Subcutaneous abdominal adipose tissue (tissue), 5 donors: ENCODE results near the gene CENPK.
"Not testable (repeated sequence)": the region's sequence is repeated elsewhere in the genome, so short reads cannot be mapped to it uniquely, and the experiment has no call there.

Source experiments
- H3K27ac ChIP-seq: one replicate; pipeline ENCODE4 v1.7.0; 2013; ENCODE audit warnings: low read depth, mild to moderate bottlenecking, inconsistent platforms, low read length, moderate library complexity
- H3K27me3 ChIP-seq, 5 donors: one replicate each; pipeline ENCODE4 v1.7.0; 2013; ENCODE audit warnings: low read length in 5 of 5, inconsistent platforms in 1 of 5; ENCODE audit not compliant: control insufficient read depth in 5 of 5, insufficient read depth in 4 of 5
- H3K36me3 ChIP-seq, 5 donors: one replicate each; pipeline ENCODE4 v1.7.0; 2013; ENCODE audit warnings: low read length in 5 of 5; ENCODE audit not compliant: control insufficient read depth in 5 of 5, insufficient read depth in 5 of 5
- H3K4me1 ChIP-seq, 5 donors: one replicate each; pipeline ENCODE4 v1.7.0; 2013; ENCODE audit warnings: low read length in 5 of 5, mild to moderate bottlenecking in 3 of 5, moderate library complexity in 1 of 5; ENCODE audit not compliant: control insufficient read depth in 5 of 5, insufficient read depth in 5 of 5
- H3K4me3 ChIP-seq, 5 donors: one replicate each; pipeline ENCODE4 v1.7.0; 2013; ENCODE audit warnings: low read length in 5 of 5, low read depth in 1 of 5
- H3K9ac ChIP-seq, 5 donors: one replicate each; pipeline ENCODE4 v1.7.0; 2013; ENCODE audit warnings: low read length in 5 of 5, mild to moderate bottlenecking in 4 of 5, moderate library complexity in 3 of 5
- H3K9me3 ChIP-seq, 5 donors: one replicate each; pipeline ENCODE4 v1.7.0; 2013; ENCODE audit warnings: low read length in 5 of 5; ENCODE audit not compliant: control insufficient read depth in 5 of 5
- donor health status: healthy.
- donor health status: healthy.
- donor health status: healthy.
- donor health status: healthy.
- donor health status: healthy.

Gene CENPK

DNA sequence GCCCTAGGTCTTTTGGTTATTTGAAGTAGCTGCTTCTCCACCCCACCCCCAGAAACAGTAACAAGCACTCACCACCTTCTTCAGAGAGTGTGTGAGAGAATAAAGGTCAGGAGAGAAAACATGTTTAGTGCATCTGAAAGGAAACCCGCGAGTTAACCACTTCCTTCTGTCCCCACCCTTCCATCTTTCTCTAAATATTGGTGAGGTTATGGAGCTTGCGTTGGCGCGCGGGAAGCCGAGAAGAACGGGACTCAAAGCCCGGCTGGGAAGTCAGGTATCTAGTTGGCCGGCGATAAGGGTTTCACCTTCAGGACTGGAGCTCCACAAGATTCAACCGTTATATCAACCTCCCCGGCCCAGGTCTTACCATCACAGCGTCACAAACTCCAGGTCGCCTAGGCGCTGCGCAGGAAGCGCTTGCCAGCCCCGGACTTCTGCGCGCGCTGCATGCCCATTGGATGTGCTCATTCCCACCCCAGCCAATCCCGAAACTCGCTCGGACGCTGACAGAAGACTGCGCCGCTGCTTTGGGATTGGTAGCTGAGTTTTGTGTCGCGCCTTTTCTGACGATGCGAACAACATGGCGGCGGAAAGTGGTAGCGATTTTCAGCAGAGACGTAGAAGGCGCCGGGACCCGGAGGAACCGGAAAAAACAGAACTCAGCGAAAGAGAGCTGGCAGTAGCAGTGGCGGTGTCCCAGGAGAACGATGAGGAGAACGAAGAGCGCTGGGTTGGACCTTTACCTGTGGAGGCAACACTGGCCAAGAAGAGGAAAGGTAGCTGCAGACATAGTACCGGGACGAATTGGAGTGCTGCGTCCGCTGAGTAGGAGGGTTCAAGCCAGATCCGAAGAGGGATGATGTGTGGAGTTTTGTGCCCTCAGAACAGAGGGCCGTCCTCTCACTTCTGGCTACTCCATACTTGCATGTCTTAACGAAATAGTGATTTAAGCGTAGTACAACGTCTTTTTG, at the start of gene CENPK, which contains the start of gene PPWD1:
CENPK (minus strand) TSS at position 438 of the 971 bp plus-strand sequence. CDS start 8,261 bp downstream, outside the sequence.
PPWD1 (plus strand) TSS at position 566 of the 971 bp plus-strand sequence; CDS start at position 581, 15 bp downstream.
- Histone ChIP-seq H3K27me3 (no peaks in the 10 kb centered on the region), H3K36me3 (peaks cover 3 to 9% (median 3%) of the 10 kb centered on the region in 5 donors), H3K9me3 (no peaks in the 10 kb centered on the region), H3K4me1 (peaks cover 3 to 33% (median 25%) of the 10 kb centered on the region in 5 donors), H3K9ac (peak within 1 kb of the TSS; percentile 96 to 99 (median 99)), H3K27ac (peak within 1 kb of the TSS; percentile 95), H3K4me3 (peak within 1 kb of the TSS; percentile 97 to 100 (median 100))

DNA sequence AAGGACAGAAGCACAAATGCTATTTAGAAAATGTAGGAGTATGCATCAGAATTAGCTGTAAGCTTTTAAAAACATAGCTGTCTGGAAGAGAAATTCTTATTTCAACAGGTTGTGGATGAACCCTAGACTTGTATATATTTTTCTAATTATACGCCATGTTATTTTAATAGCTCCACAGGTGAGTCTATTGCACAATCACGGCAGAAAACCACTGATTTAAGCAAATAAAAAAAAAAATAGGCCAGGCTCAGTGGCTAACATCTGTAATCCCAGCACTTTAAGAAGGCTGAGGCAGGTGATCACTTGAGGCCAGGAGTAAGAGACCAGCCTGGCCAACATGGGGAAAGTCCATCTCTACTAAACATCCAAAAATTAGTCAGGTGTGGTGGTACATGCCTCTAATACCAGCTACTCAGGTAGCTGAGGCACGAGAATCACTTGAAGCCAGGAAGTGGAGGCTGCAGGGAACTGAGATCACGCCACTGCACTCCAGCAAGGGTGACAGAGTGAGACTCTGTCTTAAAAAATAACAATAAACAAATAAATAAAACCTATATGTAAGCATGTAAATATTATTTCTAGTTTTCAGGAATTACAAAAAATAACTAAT, 49.4 kb upstream of the CENPK start:
- Histone ChIP-seq H3K36me3 (peaks cover 49 to 70% (median 56%) of the 10 kb centered on the region in 5 donors), H3K4me3 (no peak overlapping the region), H3K27me3 (no peaks in the 10 kb centered on the region), H3K9ac (no peak overlapping the region), H3K27ac (no peak overlapping the region), H3K4me1 (no peaks in the 10 kb centered on the region), H3K9me3 (no peaks in the 10 kb centered on the region)

- no peaks in the 10 kb centered on the region for H3K27me3 ChIP-seq
- H3K4me1 ChIP-seq: no peaks in the 10 kb centered on the region
- H3K4me3 ChIP-seq: no peak overlapping the region
- H3K27ac ChIP-seq: no peak overlapping the region
- H3K36me3 ChIP-seq: peaks cover 58 to 76% (median 64%) of the 10 kb centered on the region in 5 donors
- H3K9ac ChIP-seq: no peak overlapping the region
- no peaks in the 10 kb centered on the region for H3K9me3 ChIP-seq
Observed at GRCh38 chr5:65611524-65611923, 48.6 kb upstream of the CENPK start.

- H3K36me3 ChIP-seq: peaks cover 52 to 78% (median 53%) of the 10 kb centered on the region in 5 donors
- not testable (repeated sequence) for H3K4me1 ChIP-seq, H3K9ac ChIP-seq, H3K4me3 ChIP-seq, H3K9me3 ChIP-seq, H3K27me3 ChIP-seq, H3K27ac ChIP-seq
Observed at GRCh38 chr5:65601761-65602160, 38.8 kb upstream of the CENPK start.

DNA sequence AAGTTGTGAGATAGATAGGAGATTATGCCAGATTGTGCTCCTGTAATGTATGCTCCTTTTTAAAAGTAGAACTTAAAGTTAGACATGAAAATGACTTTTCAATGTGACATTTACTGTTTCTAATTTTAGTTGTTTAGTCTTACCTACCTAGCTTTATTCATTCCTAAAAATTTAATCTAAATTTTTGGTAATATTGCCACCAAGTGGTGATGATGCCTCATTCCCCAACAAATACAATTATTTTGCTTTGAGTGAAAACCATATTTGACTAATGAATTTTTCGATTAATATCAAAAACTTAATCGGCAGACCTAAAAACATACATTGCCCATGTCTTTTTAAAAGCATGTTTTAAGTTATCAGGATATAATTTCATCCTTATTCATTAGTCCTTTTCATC, 25.7 kb upstream of the CENPK start:
- H3K27ac ChIP-seq: no peak overlapping the region
- H3K36me3 ChIP-seq: peaks cover 59 to 80% (median 71%) of the 10 kb centered on the region in 5 donors
- H3K27me3 ChIP-seq: no peaks in the 10 kb centered on the region
- H3K4me1 ChIP-seq: no peaks in the 10 kb centered on the region
- no peaks in the 10 kb centered on the region for H3K9me3 ChIP-seq
- no peak overlapping the region for H3K9ac ChIP-seq
- H3K4me3 ChIP-seq: no peak overlapping the region

DNA sequence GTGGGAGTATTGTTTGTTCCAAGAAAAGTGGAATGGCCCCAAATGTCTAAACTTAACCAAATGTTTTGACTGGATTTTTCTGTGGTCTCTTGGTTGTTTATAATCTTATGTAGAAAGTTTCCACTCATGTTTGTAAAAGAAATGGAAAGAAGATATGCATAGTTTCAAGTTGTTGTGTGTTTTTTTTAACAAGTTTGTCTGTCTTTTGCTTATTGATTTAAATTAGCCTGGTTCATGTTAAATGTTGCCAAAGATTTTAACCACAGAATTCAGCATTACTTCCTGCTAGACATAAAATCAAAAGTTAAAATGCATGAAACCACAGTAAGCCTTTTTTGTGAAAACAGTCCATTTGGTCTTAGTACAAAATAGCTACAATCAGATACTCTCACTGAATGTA, 14.2 kb upstream of the CENPK start:
- Histone ChIP-seq H3K4me1 (no peaks in the 10 kb centered on the region), H3K4me3 (no peak overlapping the region), H3K9ac (no peak overlapping the region), H3K27me3 (no peaks in the 10 kb centered on the region), H3K9me3 (no peaks in the 10 kb centered on the region), H3K36me3 (peaks cover 31 to 48% (median 47%) of the 10 kb centered on the region in 5 donors), H3K27ac (no peak overlapping the region)

DNA sequence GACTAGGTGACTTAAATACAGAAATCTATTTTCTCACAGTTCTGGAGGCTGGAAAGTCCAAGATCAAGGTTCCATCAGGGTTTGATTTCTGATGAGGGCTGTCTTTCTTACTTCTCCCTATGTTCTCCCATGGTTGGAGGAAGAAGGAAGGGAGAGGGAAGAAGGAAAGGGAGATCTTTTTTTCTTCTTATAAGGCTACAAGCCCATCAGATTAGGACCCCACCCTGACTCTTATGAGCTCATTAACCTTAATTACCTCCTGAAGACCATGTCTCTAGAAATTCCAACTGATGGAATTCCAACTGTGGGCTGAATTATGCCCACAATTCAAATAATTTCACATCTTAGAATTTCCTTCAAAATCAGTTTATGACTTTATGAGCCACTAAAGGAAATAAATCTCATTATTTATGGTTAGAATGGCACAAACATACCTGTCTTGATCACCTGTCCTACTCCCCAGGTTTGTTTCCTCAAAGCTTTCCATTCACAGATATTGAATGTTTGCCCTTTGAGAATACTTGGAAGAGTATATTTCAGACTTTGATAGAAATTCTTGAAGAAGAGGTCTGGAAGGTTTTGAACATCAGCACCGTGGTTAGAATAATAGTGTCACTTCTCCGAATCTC, 7.7 kb upstream of the CENPK start:
- peaks cover 9 to 43% (median 22%) of the 10 kb centered on the region in 5 donors for H3K36me3 ChIP-seq
- H3K9ac ChIP-seq: no peak overlapping the region
- no peak overlapping the region for H3K4me3 ChIP-seq
- peaks cover 0 to 5% (median 0%) of the 10 kb centered on the region in 5 donors for H3K4me1 ChIP-seq
- H3K9me3 ChIP-seq: no peaks in the 10 kb centered on the region
- H3K27ac ChIP-seq: no peak overlapping the region
- no peaks in the 10 kb centered on the region for H3K27me3 ChIP-seq

DNA sequence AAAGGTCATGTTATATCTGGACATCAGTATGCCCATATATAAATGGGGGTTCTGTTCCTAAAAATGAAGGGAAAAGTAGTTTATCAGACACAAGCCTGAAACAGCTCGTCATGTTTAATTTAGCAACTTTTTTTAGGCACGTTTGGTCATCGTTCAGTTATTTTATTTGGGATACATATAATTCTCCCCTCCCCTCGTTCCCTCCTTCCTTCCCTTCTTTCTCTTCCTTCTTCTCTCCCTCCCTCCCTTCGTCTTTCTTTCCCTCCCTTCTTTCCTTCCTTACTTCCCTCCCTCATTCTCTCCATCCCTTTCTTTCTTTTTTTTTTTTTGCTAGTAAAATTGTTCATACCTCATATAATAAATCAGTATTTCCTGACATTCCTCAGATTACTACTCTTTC, 3.5 kb upstream of the CENPK start:
- no peaks in the 10 kb centered on the region for H3K27me3 ChIP-seq
- no peak overlapping the region for H3K9ac ChIP-seq
- peaks cover 3 to 24% (median 6%) of the 10 kb centered on the region in 5 donors for H3K36me3 ChIP-seq
- no peak overlapping the region for H3K4me3 ChIP-seq
- H3K4me1 ChIP-seq: peaks cover 3 to 33% (median 25%) of the 10 kb centered on the region in 5 donors
- H3K9me3 ChIP-seq: no peaks in the 10 kb centered on the region
- H3K27ac ChIP-seq: no peak overlapping the region

DNA sequence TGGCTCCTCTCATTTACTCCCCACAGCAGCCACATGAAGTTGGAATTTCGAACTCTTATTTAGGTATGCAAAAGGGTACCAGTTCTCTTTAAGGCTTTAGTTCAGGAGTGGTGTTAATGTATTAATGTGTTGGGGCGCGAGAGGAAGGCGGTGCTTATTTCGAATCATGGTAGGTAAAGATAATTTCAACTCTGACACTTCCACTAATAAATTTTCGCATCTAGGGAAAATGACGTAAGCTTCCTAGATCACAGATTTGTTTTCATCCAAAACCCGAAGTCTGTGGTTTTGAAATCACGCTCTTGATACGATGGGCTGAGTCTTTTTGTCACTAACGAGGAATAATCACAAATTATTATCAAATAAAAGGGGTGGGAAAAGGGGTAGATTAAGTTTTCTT, 809 bp upstream of the CENPK start:
- H3K27ac ChIP-seq: peak overlapping the region; percentile 95
- no peaks in the 10 kb centered on the region for H3K9me3 ChIP-seq
- H3K27me3 ChIP-seq: no peaks in the 10 kb centered on the region
- H3K36me3 ChIP-seq: peaks cover 3 to 10% (median 3%) of the 10 kb centered on the region in 5 donors
- H3K9ac ChIP-seq: peak overlapping the region; percentile 96 to 99 (median 99)
- H3K4me3 ChIP-seq: peak overlapping the region; percentile 97 to 100 (median 100)
- H3K4me1 ChIP-seq: peaks cover 3 to 33% (median 25%) of the 10 kb centered on the region in 5 donors
